Keratinocyte (primary cell): ENCODE results near the gene DPH6. TPM values are rescaled to one million over a fixed set of nuclear protein-coding genes. Genes with fewer than 3 reads are reported as not detected.

ENCODE experiments used
- DNase-seq: peaks from one replicate; pipeline ENCODE4 v3.0.0-alpha.2; 2011; ENCODE audit warnings: low read depth, missing footprints, low spot score
- FAIRE-seq: peaks from 2 replicates; lab custom pipeline; 2011; peaks lifted over from hg19 to GRCh38; lab: Jason Lieb, UNC
- H2AFZ ChIP-seq: 2 replicates; pipeline ENCODE4 v1.6.0; 2012; ENCODE audit warnings: low read length, control low read depth, inconsistent platforms; ENCODE audit not compliant: control insufficient read depth
- H3K27ac ChIP-seq: 2 replicates; pipeline ENCODE4 v1.5.1; 2011; ENCODE audit warnings: low read length; ENCODE audit not compliant: control insufficient read depth, insufficient read depth
- H3K27me3 ChIP-seq: 3 replicates; pipeline ENCODE4 v1.6.0; 2011; ENCODE audit warnings: low read length; ENCODE audit not compliant: control insufficient read depth, insufficient read depth; ENCODE audit errors: extremely low read depth
- H3K36me3 ChIP-seq, 2 experiments: 2 replicates in 1 of 2; 3 replicates in 1 of 2; pipeline ENCODE4 v1.5.1; 2011; ENCODE audit warnings: low read length in 2 of 2, mild to moderate bottlenecking in 1 of 2; ENCODE audit not compliant: control insufficient read depth in 2 of 2, insufficient read depth in 2 of 2; ENCODE audit errors: extremely low read depth in 1 of 2
- H3K4me1 ChIP-seq: 3 replicates; pipeline ENCODE4 v1.5.1; 2011; ENCODE audit warnings: low read length; ENCODE audit not compliant: control insufficient read depth, insufficient read depth; ENCODE audit errors: extremely low read depth
- H3K4me2 ChIP-seq: 3 replicates; pipeline ENCODE4 v1.6.0; 2011; ENCODE audit warnings: low read depth, low read length; ENCODE audit not compliant: control insufficient read depth, insufficient read depth; ENCODE audit errors: extremely low read depth
- H3K4me3 ChIP-seq, 3 experiments: fragments of 200-600 bp in 1 of 3; sonication (generic) in 1 of 3; 2 replicates in 2 of 3; 3 replicates in 1 of 3; pipeline ENCODE4 v1.5.1; 2011 to 2016; ENCODE audit warnings: low read length in 3 of 3, mild to moderate bottlenecking in 3 of 3, control low read depth in 2 of 3, inconsistent platforms in 1 of 3, low read depth in 1 of 3, mixed read lengths in 1 of 3, mixed run types in 1 of 3, moderate library complexity in 1 of 3; ENCODE audit not compliant: control insufficient read depth in 2 of 3, insufficient read depth in 2 of 3; ENCODE audit errors: extremely low read depth in 1 of 3
- H3K79me2 ChIP-seq: 2 replicates; pipeline ENCODE4 v1.6.0; 2012; ENCODE audit warnings: low read length; ENCODE audit not compliant: control insufficient read depth, insufficient read depth
- H3K9ac ChIP-seq: 3 replicates; pipeline ENCODE4 v1.6.0; 2011; ENCODE audit warnings: low read length; ENCODE audit not compliant: control insufficient read depth, insufficient read depth; ENCODE audit errors: extremely low read depth
- H3K9me1 ChIP-seq: 3 replicates; pipeline ENCODE4 v1.6.0; 2011; ENCODE audit warnings: low read length; ENCODE audit not compliant: control insufficient read depth, insufficient read depth; ENCODE audit errors: extremely low read depth
- H3K9me3 ChIP-seq: 2 replicates; pipeline ENCODE4 v1.5.1; 2012; ENCODE audit warnings: low read depth, low read length; ENCODE audit not compliant: control insufficient read depth
- H4K20me1 ChIP-seq: 3 replicates; pipeline ENCODE4 v1.6.0; 2011; ENCODE audit warnings: low read length; ENCODE audit not compliant: control insufficient read depth, insufficient read depth; ENCODE audit errors: extremely low read depth
- EZH2 ChIP-seq: IDR thresholded peaks from one replicate; pipeline ENCODE4 v1.6.1; 2012; ENCODE audit warnings: inconsistent platforms, mild to moderate bottlenecking, low read length, moderate library complexity
- dilution Hi-C: fragments of 300-500 bp; cut with MboI; formaldehyde crosslinking; loops from one replicate; pipeline ENCODE4 v1.7.0; 2020; ENCODE audit warnings: low sequenced_read_pairs; ENCODE audit not compliant: extremely low pct_ligation_motif_present
- polyA plus RNA-seq, 5 experiments: library from polyadenylated mRNA; depleted of rRNA in 3 of 5; stranded (reverse) in 3 of 5; stranded (forward) in 1 of 5; unstranded in 1 of 5; fragments of >200 nt; gene quantifications; 1 replicate in 1 of 5; 2 replicates in 3 of 5; 3 replicates in 1 of 5; pipeline versions ENCODE4 v1.2.1 to v1.2.3, GENCODE V29; 2011 to 2012; ENCODE audit warnings: missing spikeins in 2 of 5, low read depth in 1 of 5, low replicate concordance in 1 of 5
- TF ChIP-seq, protein P1 (sequence below), 3 experiments: IDR thresholded peaks in 1 of 3; conservative IDR thresholded peaks in 1 of 3; optimal IDR thresholded peaks in 1 of 3; 2 replicates in 2 of 3; 3 replicates in 1 of 3; pipeline versions ENCODE3 to v1.5.1; 2011; ENCODE audit warnings: low read length in 3 of 3, mild to moderate bottlenecking in 3 of 3, moderate library complexity in 2 of 3, control low read depth in 1 of 3, inconsistent platforms in 1 of 3; ENCODE audit not compliant: insufficient read depth in 2 of 3; ENCODE audit errors: extremely low read depth in 1 of 3

Gene DPH6
- polyA plus RNA-seq, 1 donor (not counting 4 experiments of a cell fraction or from before 2014, with no cell fraction given): 13.6 TPM

DNA sequence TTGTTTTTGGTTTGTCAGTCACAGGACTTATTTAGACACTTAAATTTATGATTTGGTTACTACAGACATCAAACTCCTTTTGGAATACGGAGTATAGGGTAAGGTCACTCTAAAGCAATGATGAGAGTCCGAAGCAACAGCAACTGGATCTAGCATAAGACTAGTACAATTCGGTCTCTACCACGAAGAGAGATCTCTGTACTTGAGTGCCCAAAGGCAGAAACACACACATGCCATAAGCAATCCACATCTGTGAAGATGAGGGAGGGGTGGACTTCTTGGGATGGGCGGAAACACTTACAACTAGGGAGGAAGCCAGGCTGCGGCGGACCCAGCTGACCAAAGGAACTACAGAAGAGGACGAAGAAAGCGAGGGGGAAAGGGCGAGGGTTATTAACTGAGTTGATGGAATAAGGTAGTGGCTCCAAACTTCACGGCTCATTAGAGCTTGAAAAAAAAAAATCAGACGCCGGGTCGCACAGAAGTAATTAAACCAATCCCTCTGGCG, 595 bp downstream of the DPH6 start:
- peak overlapping the region; percentile 96 for H3K9ac ChIP-seq
- peak overlapping the region; percentile 79 to 87 (median 81) for H3K4me3 ChIP-seq
- no peaks in the 10 kb centered on the region for H3K9me1 ChIP-seq
- H2AFZ ChIP-seq: peak overlapping the region; percentile 90
- H4K20me1 ChIP-seq: no peaks in the 10 kb centered on the region
- H3K27ac ChIP-seq: peak overlapping the region; percentile 96
- H3K79me2 ChIP-seq: peaks cover 2% of the 10 kb centered on the region
- H3K4me1 ChIP-seq: peaks cover 14% of the 10 kb centered on the region
- H3K27me3 ChIP-seq: no peaks in the 10 kb centered on the region
- DNase-seq (no peak), FAIRE-seq (peak; percentile 41)
- H3K4me2 ChIP-seq: peak overlapping the region; percentile 96
- H3K9me3 ChIP-seq: no peaks in the 10 kb centered on the region
- no peak for TF ChIP-seq EZH2
- TF ChIP-seq, protein P1, sequence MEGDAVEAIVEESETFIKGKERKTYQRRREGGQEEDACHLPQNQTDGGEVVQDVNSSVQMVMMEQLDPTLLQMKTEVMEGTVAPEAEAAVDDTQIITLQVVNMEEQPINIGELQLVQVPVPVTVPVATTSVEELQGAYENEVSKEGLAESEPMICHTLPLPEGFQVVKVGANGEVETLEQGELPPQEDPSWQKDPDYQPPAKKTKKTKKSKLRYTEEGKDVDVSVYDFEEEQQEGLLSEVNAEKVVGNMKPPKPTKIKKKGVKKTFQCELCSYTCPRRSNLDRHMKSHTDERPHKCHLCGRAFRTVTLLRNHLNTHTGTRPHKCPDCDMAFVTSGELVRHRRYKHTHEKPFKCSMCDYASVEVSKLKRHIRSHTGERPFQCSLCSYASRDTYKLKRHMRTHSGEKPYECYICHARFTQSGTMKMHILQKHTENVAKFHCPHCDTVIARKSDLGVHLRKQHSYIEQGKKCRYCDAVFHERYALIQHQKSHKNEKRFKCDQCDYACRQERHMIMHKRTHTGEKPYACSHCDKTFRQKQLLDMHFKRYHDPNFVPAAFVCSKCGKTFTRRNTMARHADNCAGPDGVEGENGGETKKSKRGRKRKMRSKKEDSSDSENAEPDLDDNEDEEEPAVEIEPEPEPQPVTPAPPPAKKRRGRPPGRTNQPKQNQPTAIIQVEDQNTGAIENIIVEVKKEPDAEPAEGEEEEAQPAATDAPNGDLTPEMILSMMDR (optimal IDR thresholded peaks at IDR 0.05 in 1 of 3, IDR thresholded peaks at IDR 0.05 in 1 of 3, conservative IDR thresholded peaks at IDR 0.05 in 1 of 3; ENCODE audit: extremely low read depth in 1 of 3, insufficient read depth in 2 of 3, low read length in 3 of 3): no peak
- no peaks in the 10 kb centered on the region for H3K36me3 ChIP-seq
- dilution Hi-C loops: no loop called here

GRCh38 chr15:35540885-35541284, 5.1 kb downstream of the DPH6 start:
- Histone ChIP-seq H3K4me2 (no peak overlapping the region), H3K79me2 (peaks cover 2% of the 10 kb centered on the region), H3K4me1 (peaks cover 5% of the 10 kb centered on the region), H3K27me3 (no peaks in the 10 kb centered on the region), H2AFZ (no peak overlapping the region), H3K9me3 (no peaks in the 10 kb centered on the region), H3K9ac (no peak overlapping the region), H3K36me3 (peaks cover 0 to 4% of the 10 kb centered on the region in 2 experiments), H3K27ac (no peak overlapping the region), H3K9me1 (no peaks in the 10 kb centered on the region), H3K4me3 (no peak overlapping the region), H4K20me1 (no peaks in the 10 kb centered on the region)
- no peak for FAIRE-seq
- dilution Hi-C loops: no loop called here
- TF ChIP-seq EZH2: no peak
- TF ChIP-seq, protein P1 (optimal IDR thresholded peaks at IDR 0.05 in 1 of 3, IDR thresholded peaks at IDR 0.05 in 1 of 3, conservative IDR thresholded peaks at IDR 0.05 in 1 of 3; ENCODE audit: extremely low read depth in 1 of 3, insufficient read depth in 2 of 3, low read length in 3 of 3): no peak
- no peak for DNase-seq
